ENCODE measurements around the gene SLC25A19.
A peak's percentile ranks its signal among the peaks of the same experiment; 100 is the strongest.

SLC25A19 gene

GRCh38 chr17:75289115-75289831 is at the start of gene SLC25A19:
Gene SLC25A19 (minus strand): TSS chr17:75289433. CDS start chr17:75286764, 2,669 bp downstream.
- peak; percentile 99 for DNase-seq

GRCh38 chr17:75338335-75338734 is 49.1 kb upstream of the SLC25A19 start:
- DNase-seq: peak; percentile 67

DNA sequence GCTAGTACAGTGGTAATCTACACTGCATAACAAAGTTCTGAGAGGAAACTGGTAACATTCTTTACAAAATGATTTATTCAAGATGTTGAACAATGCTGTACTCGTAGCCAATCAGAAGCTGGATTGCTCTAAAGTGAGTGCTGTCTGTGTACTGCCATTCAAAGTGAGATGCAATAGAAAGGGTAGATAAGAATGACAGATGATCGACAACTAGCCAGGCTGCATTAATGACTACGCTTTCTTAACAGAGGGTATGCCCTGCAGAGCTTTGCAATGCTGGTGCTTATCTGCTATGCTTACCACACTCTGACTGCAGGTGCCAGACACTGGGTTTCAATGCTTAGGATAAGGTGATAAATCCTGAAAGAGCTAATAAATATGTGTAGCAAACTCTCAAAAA is 46.1 kb upstream of the SLC25A19 start:
- DNase-seq: peak; percentile 85

DNA sequence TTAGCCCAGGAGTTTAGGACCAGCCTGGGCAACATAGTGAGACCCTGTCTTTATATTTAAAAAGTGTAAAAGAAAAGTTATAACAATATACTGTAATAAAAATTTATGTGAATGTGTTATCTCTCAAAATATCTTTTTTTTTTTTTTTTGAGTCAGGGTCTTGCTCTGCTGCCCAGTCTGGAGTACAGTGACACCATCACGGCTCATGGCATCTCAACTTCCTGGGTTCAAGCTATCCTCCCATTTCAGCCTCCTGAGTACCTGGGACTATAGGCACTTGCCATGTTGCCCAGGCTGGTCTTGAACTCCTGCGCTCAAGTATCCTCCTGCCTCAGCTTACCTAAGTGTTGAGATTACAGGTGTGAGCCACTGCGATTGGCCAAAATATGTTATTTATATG is 45.5 kb upstream of the SLC25A19 start:
- DNase-seq: no peak

DNA sequence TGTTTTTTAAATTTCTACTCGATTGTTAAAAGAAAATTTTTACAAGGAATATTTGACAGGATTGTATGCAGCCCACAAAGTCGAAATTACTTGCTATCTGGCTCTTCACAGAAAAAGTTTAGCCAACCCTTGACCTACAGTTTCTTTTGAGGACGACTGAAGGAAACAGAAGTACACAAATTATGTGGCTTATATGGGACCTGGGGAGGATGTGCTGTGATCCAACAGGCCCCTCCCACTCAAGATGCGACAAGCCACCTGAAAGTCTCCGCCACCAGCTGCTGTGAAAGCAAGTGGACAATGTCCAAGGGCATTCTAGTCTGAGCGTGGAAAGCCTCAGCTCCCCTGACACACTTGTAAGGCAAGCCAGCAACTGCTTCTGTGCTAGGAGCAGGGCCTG is 42.4 kb upstream of the SLC25A19 start:
- DNase-seq: no peak

DNA sequence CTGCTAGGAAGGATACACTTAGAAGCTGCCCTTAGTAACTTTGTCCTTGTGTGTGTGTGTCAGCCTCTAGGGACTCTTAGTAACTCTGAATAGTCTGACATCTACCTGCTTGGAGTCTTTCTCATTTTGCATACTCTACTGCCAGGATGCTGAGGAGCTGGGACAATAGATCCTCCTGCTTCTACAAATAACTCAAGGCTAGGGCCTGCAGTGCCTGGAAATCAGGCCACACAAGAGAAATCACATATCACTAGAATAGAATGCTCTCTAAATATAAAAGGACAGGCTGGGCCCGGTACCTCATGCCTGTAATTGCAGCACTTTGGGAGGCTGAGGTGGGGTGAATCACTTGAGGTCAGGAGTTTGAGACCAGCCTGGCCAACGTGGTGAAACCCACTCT is 38.5 kb upstream of the SLC25A19 start:
- DNase-seq: no peak

- peak; percentile 72 for DNase-seq
Observed at GRCh38 chr17:75326226-75326848, 37.1 kb upstream of the SLC25A19 start.

- DNase-seq: peak; percentile 70
Observed at GRCh38 chr17:75325827-75326225, 36.6 kb upstream of the SLC25A19 start.

DNA sequence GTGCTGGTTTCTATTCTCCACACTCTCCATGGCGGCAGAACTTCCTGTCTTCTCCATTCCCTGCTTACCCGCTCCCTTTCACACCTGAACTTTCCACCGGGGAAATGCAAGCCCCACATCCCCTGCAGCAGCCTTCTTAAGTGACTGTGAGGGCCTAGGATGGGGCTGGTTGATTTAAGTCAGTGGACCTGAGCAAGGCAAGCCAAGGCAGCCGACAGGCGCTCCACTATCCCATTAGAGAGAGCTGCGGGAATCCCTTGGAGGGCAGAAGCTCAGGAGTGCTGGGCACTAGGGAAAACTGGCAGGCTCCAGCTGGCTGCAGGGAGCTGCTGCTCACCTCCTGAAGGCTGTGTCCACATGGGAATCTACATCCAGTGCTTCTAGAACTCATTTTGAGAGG is 36.1 kb upstream of the SLC25A19 start:
- DNase-seq: no peak

DNA sequence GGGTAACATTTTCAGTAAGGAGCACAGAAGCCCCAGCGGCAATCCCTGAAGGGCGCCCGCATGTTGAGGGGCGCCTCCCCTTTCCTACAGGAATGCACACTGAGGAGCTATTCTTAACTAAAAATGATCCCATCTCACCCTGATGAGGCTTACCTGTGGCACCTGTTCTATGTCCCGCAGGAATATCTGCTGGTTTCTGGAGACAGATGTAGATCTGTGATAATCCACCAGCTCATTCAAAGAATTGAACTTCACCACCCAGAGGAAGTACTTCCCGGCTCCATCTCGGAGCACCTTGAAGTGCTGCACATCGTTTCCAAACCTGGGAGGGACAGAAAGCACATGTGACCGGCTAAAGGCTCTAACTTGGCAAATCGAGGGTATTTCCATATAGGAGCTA is 32.3 kb upstream of the SLC25A19 start:
- DNase-seq: no peak

GRCh38 chr17:75319904-75320691 is 30.9 kb upstream of the SLC25A19 start:
- DNase-seq: no peak

- no peak for DNase-seq
Observed at GRCh38 chr17:75318615-75319222, 29.5 kb upstream of the SLC25A19 start.

DNA sequence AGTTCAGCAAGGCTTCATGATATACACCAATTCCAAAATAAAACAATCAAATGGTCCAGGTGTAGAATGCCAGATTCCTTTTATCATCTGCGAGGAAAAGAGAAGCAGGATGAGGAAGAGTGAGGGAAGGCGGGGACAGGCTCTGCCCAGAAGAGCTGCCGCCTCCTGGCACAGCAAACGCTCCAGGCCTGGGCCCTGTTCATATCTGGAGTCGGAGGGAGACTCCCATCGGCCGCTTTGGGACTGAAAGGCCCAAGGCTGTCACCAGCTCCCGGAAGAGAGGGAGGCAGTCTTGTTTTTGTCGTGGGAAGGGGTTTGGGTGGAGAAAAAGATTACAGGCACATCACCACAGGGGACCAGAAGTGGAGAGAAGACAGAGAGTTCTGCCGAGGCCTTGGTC is 29.0 kb upstream of the SLC25A19 start:
- no peak for DNase-seq

GRCh38 chr17:75317671-75318070 is 28.4 kb upstream of the SLC25A19 start:
- no peak for DNase-seq

DNA sequence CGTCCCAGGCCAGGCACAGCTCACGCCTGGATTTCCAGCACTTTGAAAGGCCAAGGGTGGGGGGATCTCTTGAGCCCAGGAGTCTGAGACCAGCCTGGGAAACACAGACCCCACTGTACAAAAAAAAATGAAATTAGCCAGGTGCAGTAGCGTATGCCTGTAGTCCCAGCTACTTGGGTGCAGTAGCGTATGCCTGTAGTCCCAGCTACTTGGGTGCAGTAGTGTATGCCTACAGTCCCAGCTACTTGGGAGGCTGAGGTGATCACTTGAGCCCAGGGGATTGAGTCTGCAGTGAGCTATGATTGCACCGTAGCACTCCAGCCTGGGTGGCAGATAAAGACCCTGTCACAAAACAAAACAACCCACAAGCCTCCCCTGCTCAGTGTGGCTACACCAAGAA is 27.0 kb upstream of the SLC25A19 start:
- no peak for DNase-seq

DNA sequence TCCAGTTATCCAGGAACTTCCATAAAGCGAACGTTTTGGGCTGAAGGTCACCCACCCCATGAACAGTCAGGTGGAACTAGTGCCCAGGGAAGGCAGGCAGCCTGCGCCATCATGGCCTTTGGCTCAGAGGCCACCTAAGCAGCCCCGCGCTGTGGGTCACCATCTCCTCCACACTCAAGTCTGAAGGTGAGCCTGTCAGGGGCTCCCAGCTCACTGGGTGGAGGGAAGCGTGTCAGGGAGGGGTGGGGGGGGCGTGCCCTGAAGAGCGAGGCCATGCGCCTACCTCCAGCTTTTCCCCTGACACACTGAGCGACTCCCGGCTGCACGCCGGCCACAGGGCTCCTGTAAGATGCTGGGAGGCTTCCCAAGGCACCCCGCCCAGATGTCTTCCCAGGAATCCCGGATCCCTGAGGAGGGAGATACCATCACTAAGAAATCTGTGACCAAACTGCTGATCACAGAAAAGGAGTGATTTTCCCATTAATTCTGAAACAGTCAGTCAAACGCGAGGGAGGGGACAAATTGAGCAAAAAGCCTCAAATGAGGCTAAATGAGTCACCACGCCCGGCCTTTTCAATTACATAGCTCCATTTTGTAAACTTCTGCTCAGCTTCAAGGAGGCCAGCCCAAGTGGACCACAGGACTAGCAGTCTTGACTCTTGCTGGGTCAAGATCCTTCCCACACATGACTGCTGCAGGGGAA is 26.5 kb upstream of the SLC25A19 start:
- DNase-seq: no peak

DNA sequence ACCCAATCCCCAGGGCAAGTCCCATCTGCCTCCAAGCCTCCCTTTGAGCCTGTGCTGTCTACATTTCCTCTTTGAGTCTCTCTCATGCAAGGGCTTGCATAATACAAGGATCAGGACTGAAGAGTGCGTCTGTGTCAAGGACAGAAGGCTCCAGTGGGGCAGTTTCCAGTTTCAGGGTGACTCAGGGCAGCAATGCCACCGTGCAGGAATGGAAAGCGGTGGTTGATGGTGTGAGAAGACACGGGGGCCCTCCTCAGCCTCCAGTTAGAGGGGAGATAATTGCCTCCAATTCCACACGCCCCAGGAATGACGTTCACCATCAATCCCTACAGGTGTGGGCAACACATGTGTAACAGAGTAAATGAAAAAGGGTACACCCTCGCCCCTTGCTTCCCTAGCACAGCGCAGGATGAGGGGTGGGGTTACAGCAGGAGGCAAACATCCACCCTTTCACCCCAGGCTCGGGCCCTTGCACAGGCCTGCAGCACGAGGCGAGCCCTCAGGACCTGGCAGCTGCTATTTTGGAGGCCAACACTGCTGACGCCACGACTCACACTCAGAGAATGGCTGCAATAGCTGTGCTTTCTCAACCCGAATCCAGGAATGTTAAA is 24.8 kb upstream of the SLC25A19 start:
- DNase-seq: peak; percentile 37

DNA sequence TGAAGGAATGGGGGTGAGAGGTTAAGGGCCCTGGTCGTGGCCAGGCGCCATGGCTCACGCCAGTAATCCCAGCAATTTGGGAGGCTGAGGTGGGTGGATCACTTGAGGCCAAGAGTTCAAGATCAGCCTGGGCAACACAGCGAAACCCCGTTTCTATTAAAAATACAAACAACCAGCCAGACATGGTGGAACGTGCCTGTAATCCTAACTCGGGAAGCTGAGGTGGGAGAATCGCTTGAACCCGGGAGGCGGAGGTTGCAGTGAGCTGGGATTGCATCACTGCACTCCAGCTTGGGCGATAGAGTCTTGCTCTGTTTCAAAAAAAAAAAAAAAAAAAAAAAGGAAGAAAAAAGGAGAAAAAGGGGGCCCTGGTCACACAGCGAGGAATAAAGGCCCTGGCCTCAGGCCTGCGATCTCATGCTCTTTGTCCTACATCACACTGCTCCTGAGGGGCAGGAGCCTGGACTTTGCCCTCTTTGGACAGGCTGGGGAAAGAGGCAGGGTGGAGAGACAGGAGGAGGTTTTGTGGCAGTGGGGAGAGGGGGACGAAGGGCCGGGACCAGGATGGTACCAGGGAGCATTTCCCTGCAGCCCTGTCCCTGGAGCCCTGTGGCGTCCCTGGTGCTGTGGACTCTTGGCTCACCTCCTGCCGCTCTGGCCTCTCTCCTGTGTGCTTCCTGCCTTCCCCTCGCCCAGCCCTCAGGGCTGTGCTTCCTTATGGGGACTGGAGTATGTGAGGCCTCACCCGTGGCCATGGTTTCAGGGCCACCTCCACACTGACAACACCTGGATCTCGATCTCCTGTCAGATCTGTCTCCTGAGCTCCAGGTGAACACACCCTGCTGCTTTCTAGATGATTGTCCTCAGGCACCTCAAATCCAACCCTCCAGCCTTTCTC is 19.7 kb upstream of the SLC25A19 start:
- no peak for DNase-seq

GRCh38 chr17:75307957-75308731 is 18.9 kb upstream of the SLC25A19 start:
- no peak for DNase-seq

GRCh38 chr17:75301502-75302206 is 12.4 kb upstream of the SLC25A19 start:
- DNase-seq: peak; percentile 30
